Measurements from ENCODE around the gene VAMP1. TPM values are rescaled to one million over a fixed set of nuclear protein-coding genes. Genes with fewer than 3 reads are reported as not detected.
A peak's percentile ranks its signal among the peaks of the same experiment; 100 is the strongest.

VAMP1 gene
- total and polyA plus RNA-seq, 10 of the 15 experiments (the other 5 are each of a cell fraction or from before 2014, with no cell fraction given): 4.8 to 123 (median 27.5) TPM

GRCh38 chr12:6452245-6452943 lies 18.1 kb downstream of the VAMP1 start:
- Histone ChIP-seq H4K20me1 (ENCODE audit: control insufficient read depth, insufficient read depth) (no peaks in the 10 kb centered on the region), H3K36me3 (ENCODE audit: control insufficient read depth in 2 of 2, insufficient read depth in 2 of 2, low read length in 1 of 2) (peaks cover 5 to 8% of the 10 kb centered on the region in 2 experiments), H3K9me3 (replicated peaks; ENCODE audit: control insufficient read depth, insufficient read depth, low read length) (no peaks in the 10 kb centered on the region), H3K9ac (ENCODE audit: control insufficient read depth, insufficient read depth, low read length) (peak overlapping the region; percentile 92), H2AFZ (ENCODE audit: control insufficient read depth, low read depth, low read length) (no peak overlapping the region), H3K4me3 (peak overlapping the region; percentile 83), H3K27ac (ENCODE audit: control insufficient read depth, insufficient read depth) (peak overlapping the region; percentile 98), H3K79me2 (ENCODE audit: control insufficient read depth, insufficient read depth, low read length) (peaks cover 59% of the 10 kb centered on the region), H3K27me3 (replicated peaks in 1 of 2; ENCODE audit: control insufficient read depth in 2 of 2, insufficient read depth in 2 of 2, low read length in 1 of 2) (no peaks in the 10 kb centered on the region), H3K4me1 (ENCODE audit: control insufficient read depth, insufficient read depth, low read length) (peaks cover 34% of the 10 kb centered on the region), H3K4me2 (ENCODE audit: control insufficient read depth, insufficient read depth) (peak overlapping the region; percentile 99)
- CTCF ChIA-PET: interaction anchor here (0.6 to 5.3 kb wide), 13 partner anchors 9 to 257 kb away, joined by 3 to 48 read pairs (median 5); partner anchors contain the start of gene CD27
- FAIRE-seq (peak; percentile 73), ATAC-seq (peak; percentile 10), DNase-seq (ENCODE audit: low read depth, low spot score) (no peak)
- RAD21 ChIA-PET (ENCODE audit: unreplicated experiment): interaction anchor here (0.8 to 17.1 kb wide), 11 partner anchors 9 to 126 kb away, joined by 3 to 319 read pairs (median 5); partner anchors contain the start of genes CD27 and VAMP1
- WGBS (ENCODE audit: insufficient coverage, insufficient replicate concordance, low lambda C conversion rate, missing lambda C conversion rate): 0% methylated on average over 9 of the region's 9 CpGs
- TF ChIP-seq STAT3 (IDR thresholded peaks at IDR 0.05; ENCODE audit: low read depth, low read length) (no peak), ESRRA (IDR thresholded peaks at IDR 0.05; ENCODE audit: low read length) (peak; percentile 99), TCF3 (IDR thresholded peaks at IDR 0.05; ENCODE audit: borderline replicate concordance, insufficient read depth, low read depth, low read length) (peak; percentile 33; the same call in 1 of the 2 replicates), EP300 (IDR thresholded peaks at IDR 0.05; ENCODE audit: borderline replicate concordance in 1 of 2, control insufficient read depth in 1 of 2, low read depth in 2 of 2, low read length in 2 of 2) (no peak), POLR2AphosphoS5 (IDR thresholded peaks at IDR 0.05; ENCODE audit: low read length) (peak; percentile 24; the same call in 1 of the 2 replicates), KAT2A (conservative IDR thresholded peaks at IDR 0.05; ENCODE audit: control insufficient read depth, low read depth, low read length) (no peak)
- BruUV-seq (replicated peaks): TSS peak; percentile 49
- in situ Hi-C loops (cut with MboI) (no loop called here), intact Hi-C loops (cut with micrococcal nuclease; ENCODE audit: unreplicated experiment) (no loop called here)
- POLR2A ChIA-PET: interaction anchor here (1.0 to 17.5 kb wide), 11 partner anchors 9 to 125 kb away, joined by 3 to 384 read pairs (median 14); partner anchors contain the start of genes CD27, NOP2 and VAMP1
- SMC1A ChIA-PET (ENCODE audit: uncharacterized antibody, unreplicated experiment): interaction anchor here (0.5 to 6.7 kb wide), 11 partner anchors 9 to 87 kb away, joined by 3 to 90 read pairs (median 5); partner anchors contain the start of genes MRPL51 and VAMP1
